Uterus (tissue), 4 donors: ENCODE data around the gene B4GAT1. TPM values are rescaled to one million over a fixed set of nuclear protein-coding genes. Genes with fewer than 3 reads are reported as not detected.
"Not testable (repeated sequence)": the region's sequence is repeated elsewhere in the genome, so short reads cannot be mapped to it uniquely, and the experiment has no call there.

Source experiments
- DNase-seq, 2 donors: peaks; one replicate each; pipeline ENCODE4 v3.0.0-alpha.2; 2019 to 2020
- H3K27ac ChIP-seq, 2 donors: fragments of 200-600 bp; sonication (generic); 1 replicate in 1 of 2; 2 replicates in 1 of 2; pipeline ENCODE4 v1.5.1; 2016 to 2018
- H3K27me3 ChIP-seq, 2 donors: fragments of 200-600 bp; sonication (generic); one replicate each; pipeline ENCODE4 v1.5.1; 2018 to 2019; ENCODE audit warnings: control low read depth in 1 of 2
- H3K36me3 ChIP-seq, 2 donors: fragments of 200-600 bp; sonication (generic); one replicate each; pipeline ENCODE4 v1.5.1; 2019; ENCODE audit warnings: control low read depth in 1 of 2
- H3K4me1 ChIP-seq, 2 donors: fragments of 200-600 bp; sonication (generic); one replicate each; pipeline ENCODE4 v1.5.1; 2018 to 2019; ENCODE audit warnings: control low read depth in 1 of 2
- H3K4me3 ChIP-seq, 2 donors: fragments of 200-600 bp; sonication (generic); 1 replicate in 1 of 2; 2 replicates in 1 of 2; pipeline ENCODE4 v1.5.1; 2018 to 2019; ENCODE audit warnings: mild to moderate bottlenecking in 1 of 2
- H3K9me3 ChIP-seq, 2 donors: fragments of 200-600 bp; sonication (generic); one replicate each; pipeline ENCODE4 v1.5.1; 2019; ENCODE audit warnings: control low read depth in 1 of 2
- POLR2A ChIP-seq, 2 donors: fragments of 450-650 bp; IDR thresholded peaks; one replicate each; pipeline ENCODE4 v1.6.1; 2016; ENCODE audit warnings: antibody characterized with exemption in 2 of 2, mild to moderate bottlenecking in 1 of 2, moderate library complexity in 1 of 2
- intact Hi-C: fragments of 100-400 bp; cut with DNase I; formaldehyde crosslinking; loops from one replicate; pipeline ENCODE4 v1.15.1; 2023; ENCODE audit warnings: low total_unique reads
- total RNA-seq, 4 donors: library from RNA; depleted of rRNA in 3 of 4; stranded (reverse); fragments of >200 nt in 3 of 4; gene quantifications; one replicate each; pipeline versions ENCODE4 v1.1.0 to v1.2.4, GENCODE V29; 2014 to 2023
- TF ChIP-seq, protein P1 (sequence below), 4 experiments: fragments of 200-600 bp in 2 of 4; fragments of 450-650 bp in 2 of 4; sonication (generic) in 2 of 4; IDR thresholded peaks; one replicate each; pipeline ENCODE4 v1.5.1; 2016 to 2019; ENCODE audit warnings: antibody characterized with exemption in 4 of 4, mild to moderate bottlenecking in 2 of 4, moderate library complexity in 1 of 4
- donor health status: DM: yes; HTN: yes; CAD: no.

The B4GAT1 gene
- total RNA-seq, 4 donors from 2014 or later, result 13.2 to 44.8 (median 26.2) TPM

DNA sequence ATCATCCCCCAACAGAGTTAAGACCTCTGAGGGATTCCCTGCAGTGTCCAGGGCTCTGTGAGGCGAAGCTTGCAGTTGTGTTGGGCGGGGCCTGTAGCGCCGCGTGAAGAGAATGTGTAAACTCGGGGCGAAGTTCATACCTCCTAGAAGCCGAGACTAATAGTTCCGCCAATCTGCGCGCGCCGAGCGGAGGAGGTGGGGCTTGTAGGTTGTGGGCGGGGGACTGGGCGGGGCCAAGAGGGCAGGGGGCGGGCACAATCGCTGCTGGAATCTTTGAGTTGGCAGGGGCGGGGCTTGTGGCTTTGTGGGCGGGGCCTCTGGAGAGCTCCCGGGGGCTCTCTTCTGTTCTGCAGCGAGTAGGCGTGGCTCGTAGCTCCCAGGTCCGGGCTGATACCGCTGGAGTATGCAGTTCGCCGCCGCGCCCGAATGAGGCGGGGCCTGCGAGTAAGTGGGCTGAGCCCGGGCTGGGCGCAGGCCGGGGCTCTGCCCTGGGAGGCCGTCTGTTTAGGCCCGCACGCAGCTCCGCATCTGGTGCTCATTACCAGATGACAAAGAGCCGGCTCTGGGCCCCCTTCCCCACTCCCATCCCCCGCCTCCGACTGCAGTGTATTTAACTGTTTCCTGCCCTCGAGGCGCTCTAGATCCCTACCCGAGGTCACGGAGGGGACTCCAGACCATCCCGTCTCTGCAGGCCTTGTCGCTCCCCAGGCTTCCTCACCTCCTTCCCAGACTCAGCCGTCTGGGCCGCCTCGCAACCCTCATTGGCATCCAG is 34.7 kb downstream of the B4GAT1 start:
- intact Hi-C loops, result no loop called here
- Histone ChIP-seq H3K27me3 (no peaks in the 10 kb centered on the region), H3K4me1 (peaks cover 0 to 10% of the 10 kb centered on the region in 2 donors), H3K36me3 (no peaks in the 10 kb centered on the region), H3K9me3 (no peaks in the 10 kb centered on the region), H3K27ac (peak overlapping the region; percentile 86 to 93), H3K4me3 (peak overlapping the region; percentile 43 to 45)
- peak; percentile 30 to 58 for TF ChIP-seq POLR2A (IDR thresholded peaks at IDR 0.05)
- TF ChIP-seq, protein P1, sequence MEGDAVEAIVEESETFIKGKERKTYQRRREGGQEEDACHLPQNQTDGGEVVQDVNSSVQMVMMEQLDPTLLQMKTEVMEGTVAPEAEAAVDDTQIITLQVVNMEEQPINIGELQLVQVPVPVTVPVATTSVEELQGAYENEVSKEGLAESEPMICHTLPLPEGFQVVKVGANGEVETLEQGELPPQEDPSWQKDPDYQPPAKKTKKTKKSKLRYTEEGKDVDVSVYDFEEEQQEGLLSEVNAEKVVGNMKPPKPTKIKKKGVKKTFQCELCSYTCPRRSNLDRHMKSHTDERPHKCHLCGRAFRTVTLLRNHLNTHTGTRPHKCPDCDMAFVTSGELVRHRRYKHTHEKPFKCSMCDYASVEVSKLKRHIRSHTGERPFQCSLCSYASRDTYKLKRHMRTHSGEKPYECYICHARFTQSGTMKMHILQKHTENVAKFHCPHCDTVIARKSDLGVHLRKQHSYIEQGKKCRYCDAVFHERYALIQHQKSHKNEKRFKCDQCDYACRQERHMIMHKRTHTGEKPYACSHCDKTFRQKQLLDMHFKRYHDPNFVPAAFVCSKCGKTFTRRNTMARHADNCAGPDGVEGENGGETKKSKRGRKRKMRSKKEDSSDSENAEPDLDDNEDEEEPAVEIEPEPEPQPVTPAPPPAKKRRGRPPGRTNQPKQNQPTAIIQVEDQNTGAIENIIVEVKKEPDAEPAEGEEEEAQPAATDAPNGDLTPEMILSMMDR (IDR thresholded peaks at IDR 0.05), result no peak
- peak; percentile 99 for DNase-seq

DNA sequence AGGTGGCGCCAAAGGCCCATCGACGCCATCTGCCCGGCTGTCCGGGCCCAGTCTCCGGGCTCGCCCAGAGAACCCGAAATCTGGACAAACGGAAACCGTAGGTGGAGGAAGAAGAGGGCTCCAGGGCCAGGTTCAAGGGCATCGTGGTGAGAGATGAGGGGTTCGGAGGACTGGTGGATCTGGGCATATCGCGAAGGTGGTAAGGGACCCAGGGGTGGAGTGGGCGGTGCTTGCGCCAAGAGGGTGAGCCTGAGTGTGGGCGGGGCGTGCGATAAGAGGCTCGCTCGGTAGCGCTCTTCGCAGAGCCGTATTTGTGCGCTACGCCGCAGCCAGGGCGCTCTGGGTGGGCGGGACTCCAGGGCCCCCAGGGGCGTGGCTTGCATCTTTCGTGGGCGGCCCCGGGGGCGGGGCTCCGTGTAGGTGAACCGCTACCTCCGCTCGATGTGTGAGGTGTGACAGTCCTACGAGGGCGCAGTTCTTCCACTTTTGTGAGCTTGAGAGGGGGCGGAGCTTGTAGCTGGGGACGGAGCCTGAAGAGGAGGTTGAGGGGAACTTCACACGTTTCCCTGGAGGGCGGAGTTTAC is 35.4 kb downstream of the B4GAT1 start:
- Histone ChIP-seq H3K27ac (peak overlapping the region; percentile 86 to 93), H3K9me3 (no peaks in the 10 kb centered on the region), H3K27me3 (no peaks in the 10 kb centered on the region), H3K4me3 (peak overlapping the region; percentile 43 to 45), H3K4me1 (peaks cover 0 to 8% of the 10 kb centered on the region in 2 donors), H3K36me3 (no peaks in the 10 kb centered on the region)
- intact Hi-C loops, result no loop called here
- TF ChIP-seq, protein P1 (IDR thresholded peaks at IDR 0.05), result peak; percentile 20 to 98 (median 96)
- peak; percentile 53 to 69 for TF ChIP-seq POLR2A (IDR thresholded peaks at IDR 0.05)
- DNase-seq, result peak; percentile 92 to 94

DNA sequence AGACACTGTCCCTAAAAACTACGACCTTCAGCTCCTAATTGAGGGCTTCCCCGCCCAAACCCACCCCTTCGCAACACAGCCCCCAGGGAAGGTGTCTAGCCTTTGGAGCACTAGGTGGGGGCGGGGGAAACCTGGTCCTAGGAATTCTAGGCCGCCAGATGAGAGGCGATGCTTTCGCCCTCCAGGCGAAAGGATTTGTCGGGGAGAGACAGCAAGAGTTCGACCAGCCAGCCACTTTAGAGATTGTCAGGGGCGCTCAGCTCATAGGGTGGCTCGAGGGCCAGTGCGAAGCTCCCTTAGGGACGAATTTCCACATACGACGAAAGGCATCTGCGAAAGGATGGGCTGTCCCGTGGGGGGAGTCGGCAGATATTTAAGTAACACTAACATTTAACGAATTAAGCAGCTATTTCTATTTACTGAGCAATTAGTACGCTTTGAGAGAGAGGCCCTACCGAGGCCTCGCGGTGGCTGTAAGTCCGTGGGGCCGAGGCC is 35.9 kb downstream of the B4GAT1 start:
- Histone ChIP-seq H3K27ac (peak overlapping the region; percentile 86 to 93), H3K27me3 (no peaks in the 10 kb centered on the region), H3K4me1 (peaks cover 0 to 8% of the 10 kb centered on the region in 2 donors), H3K36me3 (no peaks in the 10 kb centered on the region), H3K9me3 (no peaks in the 10 kb centered on the region), H3K4me3 (peak overlapping the region; percentile 43 to 45)
- intact Hi-C loops, result no loop called here
- TF ChIP-seq, protein P1 (IDR thresholded peaks at IDR 0.05), result peak in 1 of 4 experiments; percentile 93
- TF ChIP-seq POLR2A (IDR thresholded peaks at IDR 0.05), result no peak
- DNase-seq, result no peak

DNA sequence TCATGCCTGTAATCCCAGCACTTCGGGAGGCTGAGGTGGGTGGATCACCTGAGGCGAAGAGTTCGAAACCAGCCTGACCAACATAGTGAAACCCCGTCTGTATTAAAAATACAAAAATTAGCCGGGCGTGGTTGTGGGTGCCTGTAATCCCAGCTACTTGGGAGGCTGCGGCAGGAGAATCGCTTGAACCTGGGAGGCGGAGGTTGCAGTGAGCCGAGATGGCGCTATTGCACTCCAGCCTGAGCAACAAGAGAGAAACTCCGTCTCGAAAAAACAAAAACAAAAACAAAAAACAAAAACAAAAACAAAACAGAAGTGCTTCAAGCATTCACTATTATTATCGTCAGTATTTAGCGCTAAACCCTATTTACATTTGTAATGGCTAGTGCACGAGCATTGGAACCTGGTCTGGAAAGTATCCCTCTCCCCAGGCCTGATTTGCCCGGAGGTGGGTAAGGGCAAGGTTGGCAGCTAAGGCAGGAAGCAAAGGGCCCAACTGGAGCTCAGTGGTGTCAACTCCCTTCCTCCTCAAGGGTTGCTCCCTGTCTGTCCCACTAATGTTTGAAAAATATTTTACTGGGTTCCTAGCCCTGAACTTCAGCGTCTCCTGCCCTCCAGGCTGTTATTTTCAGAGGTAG is 36.5 kb downstream of the B4GAT1 start:
- H3K4me3 ChIP-seq, intact Hi-C loops, H3K4me1 ChIP-seq, DNase-seq, H3K9me3 ChIP-seq, H3K27me3 ChIP-seq, H3K36me3 ChIP-seq: not testable (repeated sequence)
- peak overlapping the region in 1 of 2 donors; percentile 93 for H3K27ac ChIP-seq

DNA sequence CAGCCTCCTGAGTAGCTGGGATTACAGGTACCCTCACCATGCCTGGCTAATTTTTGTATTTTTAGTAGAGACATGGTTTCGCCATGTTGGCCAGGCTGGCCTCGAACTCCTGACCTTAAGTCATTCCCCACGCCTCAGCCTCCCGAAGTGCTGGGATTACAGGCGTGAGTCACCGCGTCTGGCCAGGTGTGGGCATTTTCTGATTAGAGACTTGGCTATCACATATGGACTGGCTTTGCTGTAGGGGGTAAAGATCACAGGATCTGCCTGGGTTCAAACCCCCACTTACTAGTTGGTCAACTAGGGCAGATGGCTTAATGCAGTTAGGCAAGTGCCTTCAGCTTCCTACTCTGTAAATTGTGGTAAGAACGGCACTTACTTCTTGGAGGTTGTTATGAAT is 37.1 kb downstream of the B4GAT1 start:
- Histone ChIP-seq H3K27me3 (no peaks in the 10 kb centered on the region), H3K36me3 (no peaks in the 10 kb centered on the region), H3K27ac (no peak overlapping the region), H3K4me1 (peaks cover 0 to 8% of the 10 kb centered on the region in 2 donors), H3K4me3 (no peak overlapping the region), H3K9me3 (no peaks in the 10 kb centered on the region)
- intact Hi-C loops, result no loop called here
- TF ChIP-seq, protein P1 (IDR thresholded peaks at IDR 0.05), result no peak
- TF ChIP-seq POLR2A (IDR thresholded peaks at IDR 0.05), result no peak
- DNase-seq, result no peak
